Chondrocyte (in vitro differentiated cells): ENCODE results near the gene FOXJ1. TPM values are rescaled to one million over a fixed set of nuclear protein-coding genes. Genes with fewer than 3 reads are reported as not detected.

Experiments
- DNase-seq: peaks from one replicate; pipeline ENCODE4 v3.0.0; 2021; ENCODE audit warnings: mixed read lengths, low spot score
- H3K27ac Mint-ChIP-seq: one replicate; pipeline ENCODE4 v1.8.0; 2021; ENCODE audit warnings: mild to moderate bottlenecking, moderate library complexity, mixed read lengths; ENCODE audit not compliant: unreplicated experiment
- H3K27me3 Mint-ChIP-seq: 2 replicates; pipeline ENCODE4 v1.8.0; 2021; ENCODE audit warnings: low read depth, mixed read lengths
- H3K36me3 Mint-ChIP-seq: 2 replicates; pipeline ENCODE4 v1.8.0; 2021; ENCODE audit warnings: low read depth, mixed read lengths
- H3K4me1 Mint-ChIP-seq: 2 replicates; pipeline ENCODE4 v1.8.0; 2021; ENCODE audit warnings: low read depth, mild to moderate bottlenecking, mixed read lengths
- H3K4me3 Mint-ChIP-seq: one replicate; pipeline ENCODE4 v1.8.0; 2021; ENCODE audit warnings: mild to moderate bottlenecking, moderate library complexity, mixed read lengths; ENCODE audit not compliant: unreplicated experiment
- H3K9me3 Mint-ChIP-seq: 2 replicates; pipeline ENCODE4 v1.8.0; 2021; ENCODE audit warnings: low read depth, mixed read lengths
- total RNA-seq: library from RNA; stranded (reverse); gene quantifications from 3 replicates; pipeline ENCODE4 v1.2.1, GENCODE V29; 2021
- TF ChIP-seq, protein P1 (sequence below): fragments of 200-600 bp; sonication (generic); IDR thresholded peaks from 2 replicates; pipeline ENCODE4 v1.5.0; 2021; ENCODE audit warnings: antibody characterized with exemption, mild to moderate bottlenecking, moderate library complexity

Gene FOXJ1
- total RNA-seq, 1 donor from 2014 or later, result 0.12 TPM

DNA sequence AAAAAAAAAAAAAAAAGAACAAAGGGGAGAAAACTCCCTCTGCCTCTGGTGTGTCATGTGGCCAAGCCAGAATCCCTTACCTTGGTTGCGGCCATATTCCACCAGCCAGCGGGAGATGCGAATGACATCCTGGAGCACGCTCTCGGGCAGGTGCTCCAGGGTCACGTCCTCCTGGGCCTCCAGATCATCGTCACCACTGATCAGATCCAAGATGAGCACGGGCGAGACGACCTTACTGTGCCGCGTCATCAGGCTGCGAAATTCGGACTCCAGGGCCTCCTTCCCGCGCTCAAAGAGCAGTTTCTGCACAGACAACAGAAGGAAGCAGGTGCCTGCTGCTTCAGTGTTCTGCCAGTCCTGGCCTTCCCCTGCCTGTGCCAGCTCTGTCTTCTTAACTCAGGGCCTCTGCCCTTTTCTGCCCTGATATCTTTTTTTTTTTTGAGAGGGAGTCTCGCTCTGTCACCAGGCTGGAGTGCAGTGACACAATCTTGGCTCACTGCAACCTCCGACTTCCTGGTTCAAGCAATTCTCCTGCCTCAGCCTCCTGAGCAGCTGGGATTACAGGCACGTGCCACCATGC lies 43.2 kb downstream of the FOXJ1 start:
- TF ChIP-seq, protein P1, sequence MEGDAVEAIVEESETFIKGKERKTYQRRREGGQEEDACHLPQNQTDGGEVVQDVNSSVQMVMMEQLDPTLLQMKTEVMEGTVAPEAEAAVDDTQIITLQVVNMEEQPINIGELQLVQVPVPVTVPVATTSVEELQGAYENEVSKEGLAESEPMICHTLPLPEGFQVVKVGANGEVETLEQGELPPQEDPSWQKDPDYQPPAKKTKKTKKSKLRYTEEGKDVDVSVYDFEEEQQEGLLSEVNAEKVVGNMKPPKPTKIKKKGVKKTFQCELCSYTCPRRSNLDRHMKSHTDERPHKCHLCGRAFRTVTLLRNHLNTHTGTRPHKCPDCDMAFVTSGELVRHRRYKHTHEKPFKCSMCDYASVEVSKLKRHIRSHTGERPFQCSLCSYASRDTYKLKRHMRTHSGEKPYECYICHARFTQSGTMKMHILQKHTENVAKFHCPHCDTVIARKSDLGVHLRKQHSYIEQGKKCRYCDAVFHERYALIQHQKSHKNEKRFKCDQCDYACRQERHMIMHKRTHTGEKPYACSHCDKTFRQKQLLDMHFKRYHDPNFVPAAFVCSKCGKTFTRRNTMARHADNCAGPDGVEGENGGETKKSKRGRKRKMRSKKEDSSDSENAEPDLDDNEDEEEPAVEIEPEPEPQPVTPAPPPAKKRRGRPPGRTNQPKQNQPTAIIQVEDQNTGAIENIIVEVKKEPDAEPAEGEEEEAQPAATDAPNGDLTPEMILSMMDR, result no peak
- Mint-ChIP-seq H3K9me3 (no peaks in the 10 kb centered on the region), H3K36me3 (peaks cover 31% of the 10 kb centered on the region), H3K4me1 (peaks cover 3% of the 10 kb centered on the region), H3K27ac (no peak overlapping the region), H3K4me3 (no peak overlapping the region), H3K27me3 (no peaks in the 10 kb centered on the region)
- no peak for DNase-seq

DNA sequence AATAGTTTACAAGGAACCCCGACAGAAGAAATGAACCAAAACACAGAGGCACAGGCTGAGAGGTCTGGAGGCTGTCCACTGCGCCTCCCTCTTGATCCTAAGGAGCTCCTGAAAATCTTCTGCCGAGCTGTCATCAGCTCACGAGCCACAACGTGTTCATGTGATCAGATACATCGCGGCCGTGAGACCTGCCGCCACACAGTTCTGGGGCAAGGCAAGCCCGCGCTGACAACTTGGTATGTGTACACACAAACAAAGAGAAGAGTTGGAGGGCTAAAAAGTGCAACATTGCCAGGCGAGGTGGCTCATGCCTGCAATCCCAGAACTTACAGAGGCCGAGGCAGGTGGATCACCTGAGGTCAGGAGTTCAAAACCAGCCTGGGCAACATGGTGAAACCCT lies 45.1 kb downstream of the FOXJ1 start:
- Mint-ChIP-seq H3K9me3 (no peaks in the 10 kb centered on the region), H3K4me1 (no peaks in the 10 kb centered on the region), H3K36me3 (peaks cover 32% of the 10 kb centered on the region), H3K27me3 (no peaks in the 10 kb centered on the region), H3K27ac (no peak overlapping the region), H3K4me3 (no peak overlapping the region)
- peak; percentile 55 for DNase-seq
- TF ChIP-seq, protein P1, result no peak

DNA sequence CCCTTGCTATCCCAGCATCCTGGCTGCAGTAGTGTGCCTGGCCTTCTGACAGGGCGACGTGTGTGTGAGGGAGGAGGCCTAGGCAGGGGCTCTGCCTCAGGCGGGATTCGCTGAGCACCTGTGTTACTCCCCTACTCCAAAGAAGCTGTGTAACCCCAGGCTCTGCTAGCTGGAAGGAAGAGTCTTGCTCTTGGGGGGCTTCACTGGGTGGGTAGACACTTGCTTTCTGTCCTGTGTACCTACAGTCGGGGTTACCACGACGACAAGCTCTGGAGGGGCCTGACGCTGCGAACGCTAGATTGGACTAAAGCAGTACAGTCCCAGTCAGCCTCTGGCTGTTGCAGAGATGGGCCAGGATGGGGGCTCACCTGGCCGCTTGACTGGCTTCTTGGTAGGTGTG lies 47.0 kb downstream of the FOXJ1 start:
- no peaks in the 10 kb centered on the region for H3K4me1 Mint-ChIP-seq
- H3K27me3 Mint-ChIP-seq, result no peaks in the 10 kb centered on the region
- H3K36me3 Mint-ChIP-seq, result peaks cover 31% of the 10 kb centered on the region
- peak; percentile 66 for DNase-seq
- H3K4me3 Mint-ChIP-seq, result no peak overlapping the region
- H3K9me3 Mint-ChIP-seq, result no peaks in the 10 kb centered on the region
- TF ChIP-seq, protein P1, result no peak
- no peak overlapping the region for H3K27ac Mint-ChIP-seq

DNA sequence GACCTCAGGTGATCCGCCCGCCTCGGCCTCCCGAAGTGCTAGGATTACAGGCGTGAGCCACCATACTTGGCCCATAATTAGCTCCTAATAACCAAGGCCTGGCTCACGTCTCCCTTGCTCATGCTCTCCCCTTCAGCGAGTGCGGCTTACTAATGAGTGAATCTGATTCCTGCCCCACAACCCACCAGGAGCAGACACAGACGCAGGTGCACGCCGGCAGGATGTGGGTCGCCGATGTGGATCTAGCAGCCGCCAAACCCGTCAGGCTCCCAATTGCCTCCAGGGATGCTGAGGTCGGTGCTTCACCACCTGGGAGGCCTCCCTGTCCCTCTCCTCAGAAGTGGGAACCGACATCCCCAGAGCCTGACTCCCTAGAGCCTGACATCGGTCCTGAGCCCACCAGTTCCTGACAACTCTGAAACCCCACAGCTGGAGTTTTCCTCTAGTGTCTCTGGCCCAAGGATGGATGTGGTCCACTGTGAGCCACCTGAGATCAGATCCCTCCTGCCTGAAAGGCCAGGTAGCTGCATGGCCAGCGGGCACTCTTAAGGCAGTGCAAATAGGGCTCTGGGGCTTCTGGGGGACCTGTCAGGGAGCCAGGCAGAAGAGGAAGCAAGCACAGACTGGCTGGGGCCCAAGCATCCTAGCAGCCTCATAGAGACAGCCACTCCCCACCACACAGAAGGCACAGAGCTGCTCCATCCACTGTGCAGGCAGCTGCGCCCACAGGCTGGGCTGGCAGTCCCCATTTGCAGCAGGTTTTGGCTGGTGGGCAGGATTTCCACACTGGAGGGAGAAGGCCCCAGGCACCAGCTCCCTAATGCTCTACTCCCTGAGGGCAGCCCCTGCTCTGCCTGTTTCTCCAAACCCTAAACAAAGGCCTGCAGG lies 48.3 kb downstream of the FOXJ1 start:
- peak; percentile 75 for DNase-seq
- Mint-ChIP-seq H3K4me3 (no peak overlapping the region), H3K36me3 (peaks cover 35% of the 10 kb centered on the region)

More for the DNA sequence above, 48.3 kb downstream of the FOXJ1 start:
- Mint-ChIP-seq H3K27ac (no peak overlapping the region), H3K9me3 (no peaks in the 10 kb centered on the region), H3K4me1 (no peaks in the 10 kb centered on the region), H3K27me3 (no peaks in the 10 kb centered on the region)
- TF ChIP-seq, protein P1, result no peak
